ENCODE results near the gene ADGB. TPM values are rescaled to one million over a fixed set of nuclear protein-coding genes. Genes with fewer than 3 reads are reported as not detected.

ADGB gene
- total and polyA plus RNA-seq, 2 of the 13 experiments (the other 11 are each of a cell fraction or from before 2014, with no cell fraction given): not detected

GRCh38 chr6:146636481-146636880 lies 37.7 kb downstream of the ADGB start:
- Histone ChIP-seq H3K9me3 (ENCODE audit: low read length) (no peaks in the 10 kb centered on the region), H3K79me2 (ENCODE audit: insufficient read depth, low read length) (no peaks in the 10 kb centered on the region), H3K4me3 (replicated peaks in 1 of 3; ENCODE audit: insufficient read depth in 1 of 3, low read depth in 2 of 3, low read length in 3 of 3) (no peak overlapping the region), H3K4me2 (ENCODE audit: low read depth, low read length) (no peak overlapping the region), H3K36me3 (replicated peaks in 1 of 2; ENCODE audit: control insufficient read depth in 1 of 2, insufficient read depth in 2 of 2, low read length in 2 of 2) (no peaks in the 10 kb centered on the region), H3K9ac (ENCODE audit: insufficient read depth, low read depth, low read length) (no peak overlapping the region), H3K4me1 (ENCODE audit: insufficient read depth, low read length) (no peaks in the 10 kb centered on the region), H3K27ac (ENCODE audit: extremely low read length, insufficient read depth, low read length) (no peak overlapping the region), H4K20me1 (ENCODE audit: insufficient read depth, low read length) (no peaks in the 10 kb centered on the region), H3K27me3 (ENCODE audit: control insufficient read depth in 1 of 2, insufficient read depth in 2 of 2, low read length in 2 of 2) (no peaks in the 10 kb centered on the region), H2AFZ (ENCODE audit: low read length) (no peak overlapping the region)
- TF ChIP-seq KAT8 (CRISPR knock-in tag; IDR thresholded peaks at IDR 0.05) (no peak), ZNF605 (CRISPR knock-in tag; IDR thresholded peaks at IDR 0.05) (no peak), KDM5A (IDR thresholded peaks at IDR 0.05; ENCODE audit: borderline replicate concordance, low read length) (no peak), ZBTB7B (CRISPR knock-in tag; IDR thresholded peaks at IDR 0.05) (no peak), TBX2 (CRISPR knock-in tag; IDR thresholded peaks at IDR 0.05; ENCODE audit: borderline replicate concordance) (no peak)
- ChIA-PET POLR2A (no interaction called here), CTCF (ENCODE audit: low intra/inter-chr PET ratio, low total read pairs) (no interaction called here)
- no peak for ATAC-seq
- WGBS (ENCODE audit: low lambda C conversion rate): 0% methylated on average over 2 of the region's 2 CpGs
- BruUV-seq (replicated peaks): no TSS peak
- FAIRE-seq: no peak
- intact Hi-C loops (cut with micrococcal nuclease; ENCODE audit: unreplicated experiment): no loop called here
- DNase-seq (ENCODE audit: low spot score): no peak
- in situ Hi-C loops (cut with HindIII; ENCODE audit: extremely low pct_ligation_motif_present, low pct_unique_long_range_greater_than_20kb): no loop called here

- ChIA-PET POLR2A (no interaction called here), CTCF (ENCODE audit: low intra/inter-chr PET ratio, low total read pairs) (no interaction called here)
- no TSS peak for BruUV-seq (replicated peaks)
- H3K27ac ChIP-seq (ENCODE audit: extremely low read length, insufficient read depth, low read length): no peak overlapping the region
- WGBS (ENCODE audit: low lambda C conversion rate): 6% methylated on average over 6 of the region's 6 CpGs
- no peaks in the 10 kb centered on the region for H4K20me1 ChIP-seq (ENCODE audit: insufficient read depth, low read length)
- H3K36me3 ChIP-seq (replicated peaks in 1 of 2; ENCODE audit: control insufficient read depth in 1 of 2, insufficient read depth in 2 of 2, low read length in 2 of 2): no peaks in the 10 kb centered on the region
- no peak overlapping the region for H3K4me3 ChIP-seq (replicated peaks in 1 of 3; ENCODE audit: insufficient read depth in 1 of 3, low read depth in 2 of 3, low read length in 3 of 3)
- H3K4me2 ChIP-seq (ENCODE audit: low read depth, low read length): no peak overlapping the region
- intact Hi-C loops (cut with micrococcal nuclease; ENCODE audit: unreplicated experiment) (no loop called here), in situ Hi-C loops (cut with HindIII; ENCODE audit: extremely low pct_ligation_motif_present, low pct_unique_long_range_greater_than_20kb) (no loop called here)
- TF ChIP-seq NFE2L1 (CRISPR knock-in tag; IDR thresholded peaks at IDR 0.05; ENCODE audit: borderline replicate concordance): no peak
- no peak for TF ChIP-seq KLF13 (CRISPR knock-in tag; IDR thresholded peaks at IDR 0.05)
- no peaks in the 10 kb centered on the region for H3K9me3 ChIP-seq (ENCODE audit: low read length)
- FAIRE-seq: no peak
- no peaks in the 10 kb centered on the region for H3K4me1 ChIP-seq (ENCODE audit: insufficient read depth, low read length)
- no peaks in the 10 kb centered on the region for H3K27me3 ChIP-seq (ENCODE audit: control insufficient read depth in 1 of 2, insufficient read depth in 2 of 2, low read length in 2 of 2)
- no peak overlapping the region for H2AFZ ChIP-seq (ENCODE audit: low read length)
- no peak for ATAC-seq
- no peaks in the 10 kb centered on the region for H3K79me2 ChIP-seq (ENCODE audit: insufficient read depth, low read length)
- H3K9ac ChIP-seq (ENCODE audit: insufficient read depth, low read depth, low read length): no peak overlapping the region
- no peak for DNase-seq (ENCODE audit: low spot score)
These were observed 44.1 kb downstream of the ADGB start for GRCh38 chr6:146642921-146643320.

Data from HepG2 (cell line).